PC-9 (cell line): ENCODE measurements around the gene GBX1. TPM values are rescaled to one million over a fixed set of nuclear protein-coding genes. Genes with fewer than 3 reads are reported as not detected.

Source experiments
- BruUV-seq: library from RNA; stranded (reverse); fragments of 400-500 nt; replicated peaks from 2 replicates; lab custom pipeline; 2021; lab: Mats Ljungman, UMichigan
- CTCF ChIA-PET: fragments of 300-600 bp; sonication (Branson Sonifier 250); formaldehyde crosslinking; loops from one replicate; lab custom pipeline; 2022; ENCODE audit warnings: antibody characterized with exemption; lab: Charles Lee
- POLR2A ChIA-PET: fragments of 300-600 bp; sonication (Branson Sonifier 250); formaldehyde crosslinking; loops from one replicate; lab custom pipeline; 2022; ENCODE audit warnings: antibody characterized with exemption; ENCODE audit not compliant: unreplicated experiment; lab: Charles Lee
- DNase-seq, 2 experiments: peaks; one replicate each; pipeline versions ENCODE4 v3.0.0 to v3.0.0-alpha.2; 2015 to 2022; ENCODE audit warnings: mixed read lengths in 1 of 2
- H2AFZ ChIP-seq: fragments of 200-600 bp; sonication (generic); 2 replicates; pipeline ENCODE4 v1.8.1; 2017; ENCODE audit warnings: antibody characterized with exemption
- H3F3A ChIP-seq: fragments of 200-600 bp; sonication (generic); 2 replicates; pipeline ENCODE4 v1.8.1; 2017; ENCODE audit warnings: antibody characterized with exemption, mild to moderate bottlenecking, low read depth; ENCODE audit not compliant: insufficient read depth
- H3K27ac ChIP-seq: fragments of 200-600 bp; sonication (generic); 2 replicates; pipeline ENCODE4 v1.6.1; 2016; ENCODE audit warnings: mixed run types
- H3K27me3 ChIP-seq: fragments of 200-600 bp; sonication (generic); 2 replicates; pipeline ENCODE4 v1.6.1; 2016; ENCODE audit warnings: low read depth, mixed run types; ENCODE audit not compliant: insufficient read depth
- H3K36me3 ChIP-seq: fragments of 200-600 bp; sonication (generic); 2 replicates; pipeline ENCODE4 v1.6.1; 2016; ENCODE audit warnings: low read depth, mixed run types
- H3K4me1 ChIP-seq: fragments of 200-600 bp; sonication (generic); replicated peaks from 2 replicates; pipeline ENCODE4 v1.6.1; 2016; ENCODE audit warnings: mixed run types; ENCODE audit not compliant: insufficient read depth
- H3K4me2 ChIP-seq: fragments of 200-600 bp; sonication (generic); 2 replicates; pipeline ENCODE4 v1.6.1; 2017; ENCODE audit warnings: mixed run types
- H3K4me3 ChIP-seq: fragments of 200-600 bp; sonication (generic); 2 replicates; pipeline ENCODE4 v1.6.1; 2016; ENCODE audit warnings: mixed run types
- H3K79me2 ChIP-seq: fragments of 200-600 bp; sonication (generic); 2 replicates; pipeline ENCODE4 v1.6.1; 2017; ENCODE audit warnings: low read depth, mixed run types
- H3K9me2 ChIP-seq: fragments of 200-600 bp; sonication (generic); 2 replicates; pipeline ENCODE4 v1.8.1; 2017; ENCODE audit warnings: mild to moderate bottlenecking; ENCODE audit not compliant: insufficient read depth
- H3K9me3 ChIP-seq: fragments of 200-600 bp; sonication (generic); 2 replicates; pipeline ENCODE4 v1.8.1; 2016; ENCODE audit warnings: low read depth; ENCODE audit not compliant: insufficient read depth
- H4K20me1 ChIP-seq: fragments of 200-600 bp; sonication (generic); 2 replicates; pipeline ENCODE4 v1.8.1; 2017; ENCODE audit not compliant: insufficient read depth
- CTCF ChIP-seq: fragments of 200-600 bp; sonication (generic); conservative IDR thresholded peaks from 2 replicates; pipeline ENCODE4 v1.6.1; 2017; ENCODE audit warnings: mixed run types, antibody characterized with exemption, mild to moderate bottlenecking, moderate library complexity
- EZH2 ChIP-seq: fragments of 200-600 bp; sonication (generic); IDR thresholded peaks from 2 replicates; pipeline ENCODE4 v1.8.0; 2017; ENCODE audit warnings: antibody characterized with exemption, low read depth
- intact Hi-C: fragments of 100-400 bp; cut with micrococcal nuclease; formaldehyde crosslinking; loops from one replicate; pipeline ENCODE4 v1.10.0; 2022; ENCODE audit not compliant: unreplicated experiment
- total RNA-seq: library from RNA; stranded (reverse); gene quantifications from 2 replicates; pipeline ENCODE4 v1.2.3, GENCODE V29; 2021

The GBX1 gene
- total RNA-seq, 1 experiment from 2014 or later = not detected

- Histone ChIP-seq H4K20me1 (peaks cover 55% of the 10 kb centered on the region), H3K9me3 (no peaks in the 10 kb centered on the region), H3K27me3 (no peaks in the 10 kb centered on the region), H3F3A (peaks cover 30% of the 10 kb centered on the region), H2AFZ (no peak overlapping the region), H3K4me2 (0 out of 2 replicates have a peak overlapping the region, but pooled peaks have one; percentile 7), H3K36me3 (no peaks in the 10 kb centered on the region), H3K9me2 (no peaks in the 10 kb centered on the region), H3K27ac (no peak overlapping the region), H3K4me1 (peaks cover 30% of the 10 kb centered on the region), H3K4me3 (no peak overlapping the region), H3K79me2 (peaks cover 32% of the 10 kb centered on the region)
- BruUV-seq = no TSS peak
- CTCF ChIA-PET = interaction anchor here (0.6 kb wide), 2 partner anchors 91 to 1711 kb away, joined by 3 read pairs; partner anchors contain the start of gene ATG9B
- DNase-seq = no peak
- TF ChIP-seq EZH2 (no peak), CTCF (no peak)
- POLR2A ChIA-PET = interaction anchor here (0.6 to 1.0 kb wide), 2 partner anchors 112 to 212 kb away, joined by 5 to 7 read pairs; partner anchors contain the start of gene ABCF2
- intact Hi-C loops = loop anchor here (10.0 kb wide), 1 partner anchor 670 kb away; no protein-coding TSS in a partner anchor
Measured at GRCh38 chr7:151115121-151115835, 52.2 kb downstream of the GBX1 start.

- Histone ChIP-seq H3K79me2 (peaks cover 32% of the 10 kb centered on the region), H3K9me3 (no peaks in the 10 kb centered on the region), H2AFZ (no peak overlapping the region), H3K27me3 (no peaks in the 10 kb centered on the region), H3K4me2 (peak overlapping the region; percentile 58), H3K4me1 (peaks cover 30% of the 10 kb centered on the region), H3F3A (peaks cover 38% of the 10 kb centered on the region), H3K36me3 (no peaks in the 10 kb centered on the region), H3K4me3 (peak overlapping the region; percentile 16; the same call in 1 of the 2 replicates), H3K27ac (peak overlapping the region; percentile 77), H3K9me2 (no peaks in the 10 kb centered on the region), H4K20me1 (peaks cover 63% of the 10 kb centered on the region)
- DNase-seq = peak in 1 of 2 experiments; percentile 51
- ChIA-PET POLR2A (interaction anchor here (1.0 kb wide), 1 partner anchor 86 kb away, joined by 4 read pairs; the partner anchor contains the start of gene ABCB8), CTCF (no interaction called here)
- TSS peak; percentile 49 for BruUV-seq
- TF ChIP-seq CTCF (no peak), EZH2 (no peak)
- intact Hi-C loops = loop anchor here (5.0 to 10.0 kb wide), 4 partner anchors 113 to 792 kb away; partner anchors contain the start of genes ABCF2, ACTR3C and LRRC61
Measured at GRCh38 chr7:151114151-151115090, 53.1 kb downstream of the GBX1 start.
